Activated CD4-positive, alpha-beta T cell treated with anti-CD3 and anti-CD28 coated beads for 1 hour (primary cell): ENCODE measurements around the gene SCN3A.

Experiments used
- DNase-seq: peaks from one replicate; pipeline ENCODE4 v3.0.0-alpha.2; 2020

The SCN3A gene

GRCh38 chr2:165044505-165045303, 159.1 kb downstream of the SCN3A start:
- DNase-seq: no peak
